Dermis blood vessel endothelial cell (primary cell): ENCODE results near the gene SPATA19. TPM values are rescaled to one million over a fixed set of nuclear protein-coding genes. Genes with fewer than 3 reads are reported as not detected.

Source experiments
- DNase-seq: peaks from one replicate; pipeline ENCODE4 v3.0.0; 2010
- total RNA-seq: library from RNA; depleted of rRNA; stranded (reverse); fragments of >200 nt; gene quantifications from 2 replicates; pipeline ENCODE4 v1.2.3, GENCODE V29; 2014

Gene SPATA19
- total RNA-seq, 1 donor from 2014 or later = not detected

DNA sequence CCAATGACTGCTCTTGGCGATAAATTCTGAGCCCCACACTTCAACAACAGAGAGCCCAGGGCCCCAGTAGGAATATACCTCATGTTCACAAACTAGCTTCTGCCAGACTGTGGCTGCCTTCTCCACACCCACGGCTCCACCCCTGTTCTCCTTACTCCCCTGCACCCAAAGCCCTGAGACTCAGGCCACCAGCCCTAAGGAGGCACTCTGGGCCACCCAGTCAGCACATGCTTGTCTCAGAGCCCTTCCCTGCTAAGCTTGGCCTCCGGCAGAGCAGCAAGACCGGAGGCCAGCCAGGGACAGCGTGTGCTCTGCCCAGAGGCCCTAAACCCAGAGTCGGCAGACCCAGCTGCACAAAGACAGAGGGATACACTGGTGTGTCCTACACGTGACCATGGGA lies 27.9 kb downstream of the SPATA19 start:
- DNase-seq = no peak

DNA sequence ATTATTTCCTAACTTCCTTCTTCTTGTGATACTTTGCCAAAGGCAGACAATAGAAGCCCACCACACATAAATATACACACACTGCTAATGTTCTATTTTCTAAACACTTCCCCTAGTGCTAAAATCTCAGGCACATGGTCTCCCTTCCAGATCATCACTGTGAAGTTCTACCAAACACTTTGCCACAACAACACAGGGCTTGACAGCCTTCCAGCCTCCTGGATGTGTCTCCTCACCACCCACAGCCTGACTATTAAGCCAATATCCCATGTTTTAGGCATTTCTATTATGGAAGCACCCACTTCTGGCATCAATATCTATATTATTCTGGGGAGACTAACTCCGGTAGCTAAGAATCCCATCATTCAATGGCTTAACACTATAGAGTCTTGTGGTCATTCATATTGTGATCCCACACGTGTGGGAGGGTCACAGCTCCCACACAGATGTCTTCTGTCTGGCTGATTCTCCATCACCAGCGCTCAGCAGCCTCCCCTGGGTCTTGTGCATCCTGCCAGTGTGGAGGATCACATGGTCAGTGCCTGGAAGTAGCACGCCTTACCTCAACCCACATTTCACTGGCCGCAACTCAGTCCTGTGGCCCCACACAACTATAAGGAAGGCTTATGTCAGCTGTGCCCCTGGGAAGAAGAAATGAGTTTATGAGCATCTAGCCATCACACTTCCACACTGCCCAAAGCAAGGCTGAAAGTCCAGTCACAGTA lies 29.0 kb downstream of the SPATA19 start:
- no peak for DNase-seq

DNA sequence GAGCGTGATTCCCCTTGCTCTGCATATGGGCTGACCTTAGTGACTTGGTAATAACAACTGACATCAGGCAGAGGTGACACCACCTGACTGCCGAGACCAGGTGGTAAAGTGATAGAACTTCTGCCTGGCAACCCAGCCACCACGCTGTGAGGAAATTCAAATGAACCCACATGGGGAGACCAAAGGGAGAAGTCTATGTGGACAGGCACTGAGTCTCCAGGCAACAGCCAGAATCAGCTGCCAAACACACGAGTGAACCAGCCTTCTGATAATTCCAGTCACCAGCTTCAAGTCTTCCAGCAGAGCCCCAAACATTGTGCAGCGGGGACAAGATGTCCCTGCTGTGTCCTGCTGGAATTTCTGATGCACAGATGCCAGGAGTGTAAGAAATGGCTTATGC lies 29.7 kb downstream of the SPATA19 start:
- no peak for DNase-seq

DNA sequence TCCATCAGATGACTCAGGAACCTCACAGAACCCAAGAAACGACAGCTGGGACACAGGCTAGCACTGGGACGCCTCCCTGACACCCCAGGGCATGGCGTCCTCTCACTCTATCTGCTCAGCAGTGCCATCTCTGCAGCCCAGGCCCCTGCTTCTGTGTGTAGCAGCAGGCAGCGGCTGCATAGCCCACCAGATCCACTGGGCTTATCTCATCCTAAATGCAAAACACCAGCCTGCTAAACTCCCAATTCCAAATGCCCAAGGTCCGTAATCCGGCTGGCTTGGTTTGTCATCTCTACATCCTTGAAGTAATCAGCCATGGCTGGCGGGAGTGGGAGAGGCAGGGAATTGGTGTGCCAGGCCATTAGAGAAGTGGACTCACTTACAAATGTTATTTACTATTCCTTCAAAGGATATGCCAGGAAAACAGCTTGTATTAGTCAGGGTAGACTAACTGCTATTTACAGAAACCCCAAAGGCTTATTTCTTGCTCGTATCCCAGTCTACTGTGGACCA lies 30.7 kb downstream of the SPATA19 start:
- no peak for DNase-seq

DNA sequence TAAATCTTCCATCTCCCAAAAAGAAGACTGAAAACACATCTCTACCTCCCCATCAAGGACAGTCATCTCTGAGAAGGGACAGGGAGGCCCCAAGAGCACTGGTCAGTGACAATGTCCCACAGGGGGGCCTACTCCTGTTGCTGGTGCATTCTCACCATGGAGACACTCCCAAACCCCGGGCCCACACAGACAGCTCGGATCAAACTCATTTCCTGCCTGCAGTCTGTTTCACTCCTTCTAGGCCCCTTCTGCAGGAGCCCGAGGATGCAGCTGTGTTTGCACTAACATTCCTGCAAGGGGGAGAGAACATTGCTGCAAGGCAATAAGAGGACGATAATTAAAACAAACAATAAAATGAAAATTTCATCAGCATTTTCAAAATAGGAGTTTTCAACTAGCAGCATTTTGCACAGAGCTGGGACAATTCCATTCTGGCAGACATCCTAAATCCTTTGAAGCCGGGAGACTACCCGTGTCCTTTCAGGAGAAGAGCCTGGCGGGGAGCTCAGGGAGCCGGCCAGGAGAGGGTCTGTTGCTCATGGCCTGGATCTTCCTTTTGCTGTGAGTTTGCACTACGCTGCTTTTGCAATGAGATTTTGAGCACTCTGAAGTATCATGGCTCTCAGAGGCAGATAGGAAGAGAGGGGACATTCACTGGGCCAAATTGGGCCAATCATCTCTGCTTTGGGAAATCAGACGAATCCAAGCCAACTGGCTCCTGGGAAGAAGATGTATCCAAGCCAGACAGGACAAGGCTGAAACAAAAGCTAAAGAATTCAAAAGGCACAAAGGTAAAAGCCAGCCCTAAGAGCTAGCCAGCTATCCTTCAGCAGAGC lies 33.2 kb downstream of the SPATA19 start:
- DNase-seq = no peak

DNA sequence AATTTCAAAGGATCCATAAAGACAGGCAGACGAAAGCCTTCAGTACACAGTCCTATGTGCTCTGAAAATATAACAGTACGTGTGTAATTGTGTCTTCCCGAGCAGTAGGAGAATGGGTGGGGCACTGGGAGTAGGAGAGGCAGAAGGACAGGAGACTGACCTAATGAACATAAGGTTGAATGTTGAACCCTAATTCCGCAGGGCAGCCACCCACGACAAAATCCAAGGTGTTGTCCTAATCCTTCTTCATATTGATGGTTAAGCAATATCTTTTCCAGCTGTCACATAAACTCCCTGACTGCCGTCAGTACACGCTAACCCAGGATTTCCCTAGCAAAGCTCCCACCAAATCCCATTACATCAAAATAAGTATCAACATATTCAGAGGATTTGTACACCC lies 34.5 kb downstream of the SPATA19 start:
- no peak for DNase-seq

- DNase-seq = no peak
These were observed 35.5 kb downstream of the SPATA19 start for GRCh38 chr11:133809569-133810491.

DNA sequence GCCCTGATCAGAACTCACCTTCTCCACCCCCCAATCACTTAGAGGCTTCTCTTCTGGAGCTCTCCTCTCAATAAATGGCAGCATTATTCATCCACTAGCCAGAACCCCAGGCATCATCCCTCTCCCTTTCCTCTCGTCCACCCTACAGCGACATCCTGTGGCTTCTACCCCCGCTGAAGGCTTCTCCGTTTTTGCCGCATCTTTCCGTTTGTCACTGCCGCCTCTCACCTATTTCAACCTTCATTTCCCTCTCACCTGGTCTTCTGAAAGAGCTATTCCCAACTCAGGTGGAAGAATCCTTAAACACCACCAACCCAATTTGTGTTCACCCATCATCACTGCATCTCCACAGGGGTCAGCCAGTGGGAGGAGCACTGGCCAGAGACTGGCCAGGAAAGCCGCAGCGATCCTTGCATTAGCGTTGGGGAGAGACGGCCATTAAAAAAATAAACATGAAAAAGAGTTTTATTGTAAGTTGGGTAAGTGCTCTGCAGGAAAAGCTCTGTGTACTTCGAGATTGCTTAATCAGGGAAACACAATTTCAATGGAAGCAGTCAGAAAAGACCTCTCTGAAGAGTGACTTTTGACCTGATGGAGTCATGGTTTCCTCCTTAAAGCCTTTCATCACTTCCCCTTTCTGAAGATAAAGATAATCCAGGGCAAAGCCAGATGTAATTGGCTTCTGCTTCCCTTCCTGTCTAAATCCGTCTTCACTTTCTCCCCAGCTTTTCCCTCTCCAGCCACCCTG lies 36.7 kb downstream of the SPATA19 start:
- no peak for DNase-seq

DNA sequence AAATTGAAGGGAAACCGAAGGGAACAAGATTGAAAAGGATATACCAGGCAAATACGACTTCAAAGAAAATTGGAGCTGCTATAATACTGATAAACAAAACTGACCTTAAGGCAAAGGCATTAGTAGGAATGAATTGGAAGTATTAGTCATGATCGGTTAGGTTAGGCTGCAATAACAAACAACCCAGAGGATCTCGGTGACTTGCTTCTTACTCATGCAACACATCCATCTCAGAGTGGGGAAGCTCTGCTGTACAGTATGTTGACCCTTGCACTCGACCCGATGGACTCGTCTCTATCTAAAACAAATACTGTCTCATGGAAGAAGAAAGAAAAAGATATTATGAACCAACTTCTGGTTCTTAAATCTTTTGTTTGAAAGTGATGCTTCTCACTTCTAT lies 42.3 kb downstream of the SPATA19 start:
- DNase-seq = no peak

GRCh38 chr11:133801356-133801755 lies 44.0 kb downstream of the SPATA19 start:
- no peak for DNase-seq

- no peak for DNase-seq
These were observed 44.6 kb downstream of the SPATA19 start for GRCh38 chr11:133800666-133801065.

GRCh38 chr11:133797554-133797953 lies 47.8 kb downstream of the SPATA19 start:
- no peak for DNase-seq

DNA sequence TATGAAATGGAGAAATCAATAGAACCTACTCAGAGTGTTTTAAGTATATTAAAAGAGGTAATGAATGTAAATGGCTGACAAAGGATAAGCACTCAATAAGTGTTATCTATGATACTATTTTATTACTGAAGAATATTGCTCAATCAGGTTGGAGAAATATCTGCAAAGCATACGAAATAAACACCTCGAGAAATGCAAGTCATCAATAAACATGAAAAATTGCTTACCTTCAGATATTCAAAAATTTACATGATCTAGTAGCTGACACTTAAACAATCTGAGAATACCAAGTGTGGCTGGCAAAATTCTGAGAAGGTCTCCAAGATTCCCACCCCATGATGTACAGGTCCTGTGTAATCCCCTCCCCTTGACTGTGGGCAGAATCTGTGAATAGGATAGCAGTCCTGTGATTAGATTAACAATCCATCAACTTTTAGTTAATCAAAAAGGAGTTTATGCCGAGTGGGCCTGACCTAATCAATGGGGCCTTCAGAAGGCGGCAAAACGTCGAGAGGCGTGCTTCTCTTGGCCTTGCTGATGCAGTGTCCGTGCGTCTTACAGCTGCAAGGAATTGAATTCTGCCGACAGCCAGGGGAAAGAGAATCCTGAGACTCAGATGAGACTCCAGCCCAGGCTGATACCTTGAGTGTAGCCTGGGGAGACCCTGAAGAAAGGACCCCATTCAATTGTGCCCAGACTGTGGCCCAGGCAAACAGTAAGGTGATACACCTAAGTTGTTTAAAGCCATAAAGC lies 49.1 kb downstream of the SPATA19 start:
- no peak for DNase-seq

- no peak for DNase-seq
These were observed 50.2 kb downstream of the SPATA19 start for GRCh38 chr11:133795088-133795487.

GRCh38 chr11:133794205-133794604 lies 51.1 kb downstream of the SPATA19 start:
- no peak for DNase-seq

- no peak for DNase-seq
These were observed 51.9 kb downstream of the SPATA19 start for GRCh38 chr11:133793271-133794035.

GRCh38 chr11:133790995-133791394 lies 54.3 kb downstream of the SPATA19 start:
- DNase-seq = no peak
